ENCODE data around the gene PCDH1.

Gene PCDH1

GRCh38 chr5:141851195-141851874, 26.9 kb downstream of the PCDH1 start:
- no peak for DNase-seq (ENCODE audit: low read depth)
- TF ChIP-seq MAX (IDR thresholded peaks at IDR 0.05; ENCODE audit: low read depth, low read length) = no peak
- no peak for TF ChIP-seq POLR2A (IDR thresholded peaks at IDR 0.05; ENCODE audit: extremely low read depth, insufficient read length)
- no peak for TF ChIP-seq MYC (IDR thresholded peaks at IDR 0.05; ENCODE audit: low read depth, low read length)
- H3K4me3 ChIP-seq (ENCODE audit: low read depth, low read length) = no peak overlapping the region

GRCh38 chr5:141850786-141851185, 27.4 kb downstream of the PCDH1 start:
- no peak for DNase-seq (ENCODE audit: low read depth)
- no peak for TF ChIP-seq MYC (IDR thresholded peaks at IDR 0.05; ENCODE audit: low read depth, low read length)
- no peak for TF ChIP-seq POLR2A (IDR thresholded peaks at IDR 0.05; ENCODE audit: extremely low read depth, insufficient read length)
- no peak for TF ChIP-seq MAX (IDR thresholded peaks at IDR 0.05; ENCODE audit: low read depth, low read length)
- no peak for TF ChIP-seq CTCF (IDR thresholded peaks at IDR 0.05; ENCODE audit: low read depth, low read length)
- H3K4me3 ChIP-seq (ENCODE audit: low read depth, low read length) = no peak overlapping the region

- no peak for TF ChIP-seq POLR2A (IDR thresholded peaks at IDR 0.05; ENCODE audit: extremely low read depth, insufficient read length)
- no peak for TF ChIP-seq CTCF (IDR thresholded peaks at IDR 0.05; ENCODE audit: low read depth, low read length)
- TF ChIP-seq MAX (IDR thresholded peaks at IDR 0.05; ENCODE audit: low read depth, low read length) = no peak
- TF ChIP-seq MYC (IDR thresholded peaks at IDR 0.05; ENCODE audit: low read depth, low read length) = no peak
- no peak for DNase-seq (ENCODE audit: low read depth)
Observed at GRCh38 chr5:141850244-141850768, 27.9 kb downstream of the PCDH1 start.

GRCh38 chr5:141849415-141850243, 28.6 kb downstream of the PCDH1 start:
- H3K4me3 ChIP-seq (ENCODE audit: low read depth, low read length) = peak overlapping the region; percentile 44
- peak; percentile 35 for DNase-seq (ENCODE audit: low read depth)

More at GRCh38 chr5:141850244-141850768, 27.9 kb downstream of the PCDH1 start:
- no peak overlapping the region for H3K4me3 ChIP-seq (ENCODE audit: low read depth, low read length)

GRCh38 chr5:141848744-141849414, 29.3 kb downstream of the PCDH1 start:
- no peak overlapping the region for H3K4me3 ChIP-seq (ENCODE audit: low read depth, low read length)
- no peak for DNase-seq (ENCODE audit: low read depth)
- no peak for TF ChIP-seq POLR2A (IDR thresholded peaks at IDR 0.05; ENCODE audit: extremely low read depth, insufficient read length)
- TF ChIP-seq CTCF (IDR thresholded peaks at IDR 0.05; ENCODE audit: low read depth, low read length) = no peak
- no peak for TF ChIP-seq MYC (IDR thresholded peaks at IDR 0.05; ENCODE audit: low read depth, low read length)
- no peak for TF ChIP-seq MAX (IDR thresholded peaks at IDR 0.05; ENCODE audit: low read depth, low read length)

More at GRCh38 chr5:141849415-141850243, 28.6 kb downstream of the PCDH1 start:
- TF ChIP-seq MYC (IDR thresholded peaks at IDR 0.05; ENCODE audit: low read depth, low read length) (no peak), CTCF (IDR thresholded peaks at IDR 0.05; ENCODE audit: low read depth, low read length) (no peak), POLR2A (IDR thresholded peaks at IDR 0.05; ENCODE audit: extremely low read depth, insufficient read length) (no peak), MAX (IDR thresholded peaks at IDR 0.05; ENCODE audit: low read depth, low read length) (no peak)
